ENCODE data around the gene RNF144A. TPM values are rescaled to one million over a fixed set of nuclear protein-coding genes. Genes with fewer than 3 reads are reported as not detected.
"Not testable (repeated sequence)": the region's sequence is repeated elsewhere in the genome, so short reads cannot be mapped to it uniquely, and the experiment has no call there.

RNF144A gene
- total and polyA plus RNA-seq, 5 donors = 4.7 to 14.3 (median 10.3) TPM

GRCh38 chr2:6930923-6931647 is 13.9 kb downstream of the RNF144A start:
- 77% methylated on average over 4 of the region's 4 CpGs for WGBS
- no peak for ATAC-seq

DNA sequence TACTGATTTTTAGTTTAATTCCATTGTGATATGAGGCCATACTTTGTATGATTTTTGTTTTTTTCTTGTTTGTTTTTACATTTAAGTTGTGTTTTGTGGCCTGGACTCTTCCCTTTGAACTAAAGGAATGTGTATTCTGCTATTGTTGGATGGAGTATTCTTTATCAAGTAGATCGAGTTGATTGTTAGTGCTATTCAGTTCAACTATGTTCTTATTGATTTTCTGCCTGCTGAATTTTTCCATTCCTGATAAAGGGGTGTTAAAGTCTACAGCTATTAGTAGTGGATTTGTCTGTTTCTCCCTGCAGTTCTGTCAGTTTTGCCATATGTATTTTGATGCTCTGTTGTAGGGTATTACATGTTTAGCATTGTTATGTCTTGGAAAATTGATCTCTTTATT is 14.5 kb downstream of the RNF144A start:
- Histone ChIP-seq H3K27ac (ENCODE audit: low read length) (no peak overlapping the region), H3K4me3 (ENCODE audit: low read length) (no peak overlapping the region), H3K4me1 (ENCODE audit: control insufficient read depth, insufficient read depth, low read length) (peaks cover 10% of the 10 kb centered on the region), H3K27me3 (ENCODE audit: control insufficient read depth, insufficient read depth) (no peaks in the 10 kb centered on the region), H3K9me3 (ENCODE audit: control insufficient read depth, low read length) (no peaks in the 10 kb centered on the region)
- 80% methylated on average over 1 of the region's 1 CpG for WGBS
- ATAC-seq (no peak), DNase-seq (no peak)
- intact Hi-C loops (cut with DNase I) = no loop called here

More at GRCh38 chr2:6930923-6931647, 13.9 kb downstream of the RNF144A start:
- H3K9me3 ChIP-seq (ENCODE audit: control insufficient read depth, low read length) = no peaks in the 10 kb centered on the region
- no peak for DNase-seq
- H3K27ac ChIP-seq (ENCODE audit: low read length) = no peak overlapping the region
- no peak overlapping the region for H3K4me3 ChIP-seq (ENCODE audit: low read length)
- peaks cover 10% of the 10 kb centered on the region for H3K4me1 ChIP-seq (ENCODE audit: control insufficient read depth, insufficient read depth, low read length)
- H3K27me3 ChIP-seq (ENCODE audit: control insufficient read depth, insufficient read depth) = no peaks in the 10 kb centered on the region
- intact Hi-C loops (cut with DNase I) = no loop called here

- 93% methylated on average over 1 of the region's 1 CpG for WGBS
Observed at GRCh38 chr2:6932206-6932605, 15.0 kb downstream of the RNF144A start.

DNA sequence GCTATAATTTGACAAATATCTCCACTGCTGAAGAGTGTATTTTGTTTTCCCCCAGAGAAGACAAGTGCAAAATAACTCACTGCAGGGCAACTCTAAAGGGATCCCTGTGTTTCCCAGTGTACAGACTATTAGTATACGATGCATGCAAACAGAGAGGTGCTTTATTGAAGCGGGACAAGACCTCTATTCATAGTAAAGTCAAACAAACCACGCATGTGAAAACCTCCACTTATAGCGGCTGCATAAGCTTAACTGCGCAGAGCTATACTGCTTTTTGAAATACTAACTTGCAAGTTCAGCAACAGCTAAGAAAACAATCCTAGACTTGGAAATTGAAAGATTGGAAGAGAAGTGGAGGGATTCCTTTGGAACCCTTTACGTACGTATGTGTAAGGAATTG is 15.6 kb downstream of the RNF144A start:
- no peak overlapping the region for H3K4me3 ChIP-seq (ENCODE audit: low read length)
- intact Hi-C loops (cut with DNase I) = no loop called here
- H3K27ac ChIP-seq (ENCODE audit: low read length) = no peak overlapping the region
- ATAC-seq (no peak), DNase-seq (no peak)
- H3K27me3 ChIP-seq (ENCODE audit: control insufficient read depth, insufficient read depth) = no peaks in the 10 kb centered on the region
- WGBS = 92% methylated on average over 7 of the region's 7 CpGs
- no peaks in the 10 kb centered on the region for H3K9me3 ChIP-seq (ENCODE audit: control insufficient read depth, low read length)
- peaks cover 6% of the 10 kb centered on the region for H3K4me1 ChIP-seq (ENCODE audit: control insufficient read depth, insufficient read depth, low read length)

More at GRCh38 chr2:6932206-6932605, 15.0 kb downstream of the RNF144A start:
- ATAC-seq = no peak
- no peaks in the 10 kb centered on the region for H3K27me3 ChIP-seq (ENCODE audit: control insufficient read depth, insufficient read depth)
- H3K27ac ChIP-seq (ENCODE audit: low read length) = no peak overlapping the region
- H3K9me3 ChIP-seq (ENCODE audit: control insufficient read depth, low read length) = no peaks in the 10 kb centered on the region
- intact Hi-C loops (cut with DNase I) = no loop called here
- DNase-seq = no peak
- no peak overlapping the region for H3K4me3 ChIP-seq (ENCODE audit: low read length)
- H3K4me1 ChIP-seq (ENCODE audit: control insufficient read depth, insufficient read depth, low read length) = peaks cover 10% of the 10 kb centered on the region

GRCh38 chr2:6933911-6934310 is 16.7 kb downstream of the RNF144A start:
- intact Hi-C loops (cut with DNase I) = no loop called here
- ATAC-seq = no peak
- H3K4me1 ChIP-seq (ENCODE audit: control insufficient read depth, insufficient read depth, low read length) = peaks cover 2% of the 10 kb centered on the region
- no peak for DNase-seq
- no peak overlapping the region for H3K27ac ChIP-seq (ENCODE audit: low read length)
- no peaks in the 10 kb centered on the region for H3K9me3 ChIP-seq (ENCODE audit: control insufficient read depth, low read length)
- no peaks in the 10 kb centered on the region for H3K27me3 ChIP-seq (ENCODE audit: control insufficient read depth, insufficient read depth)
- WGBS = 81% methylated on average over 3 of the region's 3 CpGs
- H3K4me3 ChIP-seq (ENCODE audit: low read length) = no peak overlapping the region

- intact Hi-C loops (cut with DNase I) = no loop called here
- Histone ChIP-seq H3K4me1 (ENCODE audit: control insufficient read depth, insufficient read depth, low read length) (peaks cover 2% of the 10 kb centered on the region), H3K4me3 (ENCODE audit: low read length) (no peak overlapping the region), H3K27me3 (ENCODE audit: control insufficient read depth, insufficient read depth) (no peaks in the 10 kb centered on the region), H3K9me3 (ENCODE audit: control insufficient read depth, low read length) (no peaks in the 10 kb centered on the region), H3K27ac (ENCODE audit: low read length) (no peak overlapping the region)
- 93% methylated on average over 1 of the region's 1 CpG for WGBS
- no peak for DNase-seq
- ATAC-seq = no peak
Observed at GRCh38 chr2:6934345-6934744, 17.1 kb downstream of the RNF144A start.

- no peak overlapping the region for H3K4me3 ChIP-seq (ENCODE audit: low read length)
- intact Hi-C loops (cut with DNase I) = no loop called here
- peaks cover 2% of the 10 kb centered on the region for H3K4me1 ChIP-seq (ENCODE audit: control insufficient read depth, insufficient read depth, low read length)
- ATAC-seq (no peak), DNase-seq (no peak)
- H3K9me3 ChIP-seq (ENCODE audit: control insufficient read depth, low read length) = no peaks in the 10 kb centered on the region
- H3K27me3 ChIP-seq (ENCODE audit: control insufficient read depth, insufficient read depth) = no peaks in the 10 kb centered on the region
- H3K27ac ChIP-seq (ENCODE audit: low read length) = no peak overlapping the region
- 79% methylated on average over 11 of the region's 11 CpGs for WGBS
Observed at GRCh38 chr2:6934758-6935651, 17.8 kb downstream of the RNF144A start.

DNA sequence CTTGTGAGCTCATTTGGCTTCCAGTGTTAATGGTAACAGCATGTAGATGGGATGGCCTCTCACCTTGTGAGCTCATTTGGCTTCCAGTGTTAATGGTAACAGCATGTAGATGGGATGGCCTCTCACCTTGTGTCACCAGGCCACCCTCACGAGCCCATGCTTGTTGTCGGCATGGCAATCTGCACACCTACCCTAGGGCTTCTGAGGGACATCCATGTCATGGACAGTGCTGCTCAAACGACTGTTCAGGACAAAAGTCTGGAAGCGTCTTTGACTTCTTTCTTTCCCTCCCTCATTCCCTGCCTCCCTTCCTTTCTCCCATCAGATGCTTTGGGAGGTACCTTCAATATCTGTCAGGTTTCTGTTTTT is 18.4 kb downstream of the RNF144A start:
- H3K4me1 ChIP-seq (ENCODE audit: control insufficient read depth, insufficient read depth, low read length); ATAC-seq; H3K27me3 ChIP-seq (ENCODE audit: control insufficient read depth, insufficient read depth); H3K4me3 ChIP-seq (ENCODE audit: low read length); H3K9me3 ChIP-seq (ENCODE audit: control insufficient read depth, low read length); H3K27ac ChIP-seq (ENCODE audit: low read length); DNase-seq; intact Hi-C loops (cut with DNase I): not testable (repeated sequence)
- 86% methylated on average over 4 of the region's 4 CpGs for WGBS

- no peaks in the 10 kb centered on the region for H3K9me3 ChIP-seq (ENCODE audit: control insufficient read depth, low read length)
- H3K27me3 ChIP-seq (ENCODE audit: control insufficient read depth, insufficient read depth) = no peaks in the 10 kb centered on the region
- DNase-seq (no peak), ATAC-seq (no peak)
- H3K4me1 ChIP-seq (ENCODE audit: control insufficient read depth, insufficient read depth, low read length) = peaks cover 2% of the 10 kb centered on the region
- H3K4me3 ChIP-seq (ENCODE audit: low read length) = no peak overlapping the region
- no peak overlapping the region for H3K27ac ChIP-seq (ENCODE audit: low read length)
- intact Hi-C loops (cut with DNase I) = no loop called here
- WGBS = 95% methylated on average over 2 of the region's 2 CpGs
Observed at GRCh38 chr2:6937157-6937556, 19.9 kb downstream of the RNF144A start.

- Histone ChIP-seq H3K4me3 (ENCODE audit: low read length) (no peak overlapping the region), H3K27me3 (ENCODE audit: control insufficient read depth, insufficient read depth) (no peaks in the 10 kb centered on the region), H3K9me3 (ENCODE audit: control insufficient read depth, low read length) (no peaks in the 10 kb centered on the region), H3K4me1 (ENCODE audit: control insufficient read depth, insufficient read depth, low read length) (peaks cover 2% of the 10 kb centered on the region), H3K27ac (ENCODE audit: low read length) (no peak overlapping the region)
- WGBS = 82% methylated on average over 4 of the region's 4 CpGs
- DNase-seq (no peak), ATAC-seq (no peak)
- intact Hi-C loops (cut with DNase I) = no loop called here
Observed at GRCh38 chr2:6937582-6937981, 20.4 kb downstream of the RNF144A start.

DNA sequence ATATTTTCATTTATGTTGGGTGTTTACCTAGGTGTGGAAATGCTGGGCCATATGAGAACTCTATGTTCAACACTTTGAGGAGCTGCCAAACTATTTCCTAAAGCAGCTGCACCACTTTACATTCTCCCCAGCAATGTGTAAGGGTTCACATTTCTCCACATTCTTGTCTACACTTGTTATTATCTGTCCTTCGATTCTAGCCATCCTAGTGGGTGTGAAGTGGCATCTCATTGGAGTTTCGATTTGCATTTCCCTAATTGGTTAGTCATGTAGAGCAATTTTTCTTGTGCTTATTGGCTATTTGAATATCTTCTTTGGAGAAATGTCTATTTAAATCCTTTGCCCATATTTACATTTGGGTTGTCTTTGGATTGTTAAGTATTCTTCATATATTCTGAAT is 21.9 kb downstream of the RNF144A start:
- no peaks in the 10 kb centered on the region for H3K27me3 ChIP-seq (ENCODE audit: control insufficient read depth, insufficient read depth)
- H3K4me3 ChIP-seq (ENCODE audit: low read length) = no peak overlapping the region
- ATAC-seq = no peak
- 68% methylated on average over 2 of the region's 2 CpGs for WGBS
- no peak overlapping the region for H3K27ac ChIP-seq (ENCODE audit: low read length)
- intact Hi-C loops (cut with DNase I) = no loop called here
- no peaks in the 10 kb centered on the region for H3K9me3 ChIP-seq (ENCODE audit: control insufficient read depth, low read length)
- H3K4me1 ChIP-seq (ENCODE audit: control insufficient read depth, insufficient read depth, low read length) = peaks cover 2% of the 10 kb centered on the region
- DNase-seq = no peak
